Suprapubic skin (tissue), 4 donors: ENCODE results near the gene FAM98C.

Experiments
- CTCF ChIP-seq, 2 donors: fragments of 200-600 bp in 1 of 2; fragments of 450-650 bp in 1 of 2; sonication (generic) in 1 of 2; IDR thresholded peaks; one replicate each; pipeline ENCODE4 v1.5.1; 2016 to 2019; ENCODE audit warnings: antibody characterized with exemption in 2 of 2, mild to moderate bottlenecking in 1 of 2, moderate library complexity in 1 of 2
- EP300 ChIP-seq: sonication (generic); formaldehyde crosslinking; IDR thresholded peaks from one replicate; pipeline ENCODE4 v1.6.1; 2017; ENCODE audit warnings: antibody characterized with exemption
- POLR2A ChIP-seq, 2 donors: fragments of 450-650 bp; IDR thresholded peaks; one replicate each; pipeline ENCODE4 v1.6.1; 2017; ENCODE audit warnings: antibody characterized with exemption in 2 of 2, mild to moderate bottlenecking in 2 of 2, moderate library complexity in 2 of 2
- POLR2AphosphoS5 ChIP-seq, 3 donors: sonication (generic); formaldehyde crosslinking; IDR thresholded peaks; one replicate each; pipeline ENCODE4 v1.6.1; 2017; ENCODE audit warnings: antibody characterized with exemption in 3 of 3

GRCh38 chr19:38387550-38388348 lies 15.1 kb upstream of the FAM98C start, which contains the start of gene GGN:
- TF ChIP-seq POLR2A (IDR thresholded peaks at IDR 0.05) (peak in 1 of 2 donors; percentile 18), CTCF (IDR thresholded peaks at IDR 0.05) (no peak), POLR2AphosphoS5 (IDR thresholded peaks at IDR 0.05) (no peak), EP300 (no peak)
